ENCODE results near the gene SDCBP2. TPM values are rescaled to one million over a fixed set of nuclear protein-coding genes. Genes with fewer than 3 reads are reported as not detected.

Gene SDCBP2
- polyA plus RNA-seq, 1 donor (not counting 4 experiments of a cell fraction or from before 2014, with no cell fraction given) = 36.0 TPM

DNA sequence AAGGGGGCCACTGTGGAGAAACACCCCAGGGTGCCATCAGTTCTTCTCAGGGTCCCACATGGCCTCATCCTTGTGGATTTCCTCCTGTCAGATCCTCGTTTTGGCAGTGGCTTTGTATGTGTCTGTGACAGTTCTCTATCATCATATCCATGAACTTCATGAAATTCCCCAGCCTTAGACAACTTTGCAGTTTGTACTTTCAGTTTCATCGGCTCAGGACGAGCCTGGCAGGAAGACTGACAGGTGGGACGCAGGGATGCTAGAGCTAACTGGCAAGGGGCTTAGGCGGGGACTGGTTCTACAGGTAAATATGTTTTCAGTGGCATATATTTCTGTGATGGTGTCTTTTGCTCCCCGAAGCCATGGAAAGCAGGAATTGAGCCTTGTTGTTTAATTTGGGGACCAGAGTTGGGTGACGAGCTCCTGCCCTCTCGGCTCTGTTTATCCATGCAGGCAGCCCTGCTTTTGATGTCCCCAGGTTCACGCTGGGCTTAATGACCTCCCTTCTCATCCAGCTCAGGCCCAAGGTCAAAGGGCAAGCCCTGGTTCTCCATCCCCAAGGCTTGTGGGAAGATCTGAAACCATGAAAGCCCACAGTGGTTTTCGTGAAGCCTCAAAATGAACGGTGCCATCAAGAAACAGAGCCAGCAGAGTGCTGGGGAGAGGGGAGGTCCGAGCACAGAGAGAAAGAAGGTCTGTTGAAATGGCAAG lies 11.2 kb downstream of the SDCBP2 start:
- TF ChIP-seq, protein P1, sequence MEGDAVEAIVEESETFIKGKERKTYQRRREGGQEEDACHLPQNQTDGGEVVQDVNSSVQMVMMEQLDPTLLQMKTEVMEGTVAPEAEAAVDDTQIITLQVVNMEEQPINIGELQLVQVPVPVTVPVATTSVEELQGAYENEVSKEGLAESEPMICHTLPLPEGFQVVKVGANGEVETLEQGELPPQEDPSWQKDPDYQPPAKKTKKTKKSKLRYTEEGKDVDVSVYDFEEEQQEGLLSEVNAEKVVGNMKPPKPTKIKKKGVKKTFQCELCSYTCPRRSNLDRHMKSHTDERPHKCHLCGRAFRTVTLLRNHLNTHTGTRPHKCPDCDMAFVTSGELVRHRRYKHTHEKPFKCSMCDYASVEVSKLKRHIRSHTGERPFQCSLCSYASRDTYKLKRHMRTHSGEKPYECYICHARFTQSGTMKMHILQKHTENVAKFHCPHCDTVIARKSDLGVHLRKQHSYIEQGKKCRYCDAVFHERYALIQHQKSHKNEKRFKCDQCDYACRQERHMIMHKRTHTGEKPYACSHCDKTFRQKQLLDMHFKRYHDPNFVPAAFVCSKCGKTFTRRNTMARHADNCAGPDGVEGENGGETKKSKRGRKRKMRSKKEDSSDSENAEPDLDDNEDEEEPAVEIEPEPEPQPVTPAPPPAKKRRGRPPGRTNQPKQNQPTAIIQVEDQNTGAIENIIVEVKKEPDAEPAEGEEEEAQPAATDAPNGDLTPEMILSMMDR (optimal IDR thresholded peaks at IDR 0.05 in 1 of 3, IDR thresholded peaks at IDR 0.05 in 1 of 3, conservative IDR thresholded peaks at IDR 0.05 in 1 of 3; ENCODE audit: extremely low read depth in 1 of 3, insufficient read depth in 2 of 3, low read length in 3 of 3) = no peak
- no peak for TF ChIP-seq EZH2 (IDR thresholded peaks at IDR 0.05; ENCODE audit: low read length)
- no peaks in the 10 kb centered on the region for H4K20me1 ChIP-seq (ENCODE audit: control insufficient read depth, extremely low read depth, insufficient read depth, low read length)
- H3K27me3 ChIP-seq (ENCODE audit: control insufficient read depth, extremely low read depth, insufficient read depth, low read length) = no peaks in the 10 kb centered on the region
- peaks cover 6% of the 10 kb centered on the region for H3K4me1 ChIP-seq (ENCODE audit: control insufficient read depth, extremely low read depth, insufficient read depth, low read length)
- peaks cover 0 to 5% of the 10 kb centered on the region in 2 experiments for H3K36me3 ChIP-seq (ENCODE audit: control insufficient read depth in 2 of 2, extremely low read depth in 1 of 2, insufficient read depth in 2 of 2, low read length in 2 of 2)
- DNase-seq (ENCODE audit: low read depth, low spot score) (no peak), FAIRE-seq (no peak)
- no peaks in the 10 kb centered on the region for H3K9me1 ChIP-seq (ENCODE audit: control insufficient read depth, extremely low read depth, insufficient read depth, low read length)
- H3K9me3 ChIP-seq (ENCODE audit: control insufficient read depth, low read depth, low read length) = no peaks in the 10 kb centered on the region
- no peak overlapping the region for H3K4me3 ChIP-seq (ENCODE audit: control insufficient read depth in 2 of 3, extremely low read depth in 1 of 3, insufficient read depth in 2 of 3, low read depth in 1 of 3, low read length in 3 of 3)
- no peak overlapping the region for H3K4me2 ChIP-seq (ENCODE audit: control insufficient read depth, extremely low read depth, insufficient read depth, low read depth, low read length)
- H2AFZ ChIP-seq (ENCODE audit: control insufficient read depth, low read length) = no peak overlapping the region
- H3K79me2 ChIP-seq (ENCODE audit: control insufficient read depth, insufficient read depth, low read length) = no peaks in the 10 kb centered on the region
- dilution Hi-C loops (cut with MboI; ENCODE audit: extremely low pct_ligation_motif_present, low sequenced_read_pairs) = no loop called here
- no peak overlapping the region for H3K27ac ChIP-seq (ENCODE audit: control insufficient read depth, insufficient read depth, low read length)
- no peak overlapping the region for H3K9ac ChIP-seq (ENCODE audit: control insufficient read depth, extremely low read depth, insufficient read depth, low read length)

DNA sequence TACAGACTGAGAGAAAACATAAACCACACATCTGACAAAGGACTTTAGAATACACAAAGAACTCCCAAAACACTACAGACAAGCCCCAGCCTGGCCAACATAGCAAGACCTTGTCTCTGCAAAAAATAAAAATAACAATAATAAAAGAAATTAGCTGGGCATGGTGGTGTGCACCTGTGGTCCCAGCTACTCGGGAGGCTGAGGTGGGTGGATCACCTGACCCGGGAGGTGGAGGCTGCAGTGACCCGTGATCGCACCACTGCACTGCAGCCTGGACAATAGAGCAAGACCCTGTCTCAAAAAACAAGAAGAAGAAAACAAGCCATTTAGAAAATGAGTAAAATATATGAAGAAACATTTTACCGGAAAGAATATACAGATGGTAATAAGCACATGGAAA lies 13.1 kb downstream of the SDCBP2 start:
- no peak overlapping the region for H3K4me3 ChIP-seq (ENCODE audit: control insufficient read depth in 2 of 3, extremely low read depth in 1 of 3, insufficient read depth in 2 of 3, low read depth in 1 of 3, low read length in 3 of 3)
- no peak overlapping the region for H3K27ac ChIP-seq (ENCODE audit: control insufficient read depth, insufficient read depth, low read length)
- no peak overlapping the region for H3K4me2 ChIP-seq (ENCODE audit: control insufficient read depth, extremely low read depth, insufficient read depth, low read depth, low read length)
- no peaks in the 10 kb centered on the region for H3K79me2 ChIP-seq (ENCODE audit: control insufficient read depth, insufficient read depth, low read length)
- no peaks in the 10 kb centered on the region for H4K20me1 ChIP-seq (ENCODE audit: control insufficient read depth, extremely low read depth, insufficient read depth, low read length)
- FAIRE-seq (no peak), DNase-seq (ENCODE audit: low read depth, low spot score) (no peak)
- no peaks in the 10 kb centered on the region for H3K4me1 ChIP-seq (ENCODE audit: control insufficient read depth, extremely low read depth, insufficient read depth, low read length)
- H3K9me1 ChIP-seq (ENCODE audit: control insufficient read depth, extremely low read depth, insufficient read depth, low read length) = no peaks in the 10 kb centered on the region
- H3K9ac ChIP-seq (ENCODE audit: control insufficient read depth, extremely low read depth, insufficient read depth, low read length) = no peak overlapping the region
- dilution Hi-C loops (cut with MboI; ENCODE audit: extremely low pct_ligation_motif_present, low sequenced_read_pairs) = no loop called here
- H2AFZ ChIP-seq (ENCODE audit: control insufficient read depth, low read length) = no peak overlapping the region
- no peaks in the 10 kb centered on the region for H3K27me3 ChIP-seq (ENCODE audit: control insufficient read depth, extremely low read depth, insufficient read depth, low read length)
- peaks cover 0 to 13% of the 10 kb centered on the region in 2 experiments for H3K36me3 ChIP-seq (ENCODE audit: control insufficient read depth in 2 of 2, extremely low read depth in 1 of 2, insufficient read depth in 2 of 2, low read length in 2 of 2)
- no peaks in the 10 kb centered on the region for H3K9me3 ChIP-seq (ENCODE audit: control insufficient read depth, low read depth, low read length)
- TF ChIP-seq, protein P1 (optimal IDR thresholded peaks at IDR 0.05 in 1 of 3, IDR thresholded peaks at IDR 0.05 in 1 of 3, conservative IDR thresholded peaks at IDR 0.05 in 1 of 3; ENCODE audit: extremely low read depth in 1 of 3, insufficient read depth in 2 of 3, low read length in 3 of 3) = no peak
- TF ChIP-seq EZH2 (IDR thresholded peaks at IDR 0.05; ENCODE audit: low read length) = no peak

Measured in keratinocyte (primary cell).